CD4-positive, alpha-beta T cell treated with Interleukin-4 for 1 hour (primary cell): Measurements from ENCODE around the gene ARHGEF37.

Experiments
- DNase-seq, 2 donors: peaks; one replicate each; pipeline ENCODE4 v3.0.0-alpha.2; 2020 to 2022

ARHGEF37 gene

DNA sequence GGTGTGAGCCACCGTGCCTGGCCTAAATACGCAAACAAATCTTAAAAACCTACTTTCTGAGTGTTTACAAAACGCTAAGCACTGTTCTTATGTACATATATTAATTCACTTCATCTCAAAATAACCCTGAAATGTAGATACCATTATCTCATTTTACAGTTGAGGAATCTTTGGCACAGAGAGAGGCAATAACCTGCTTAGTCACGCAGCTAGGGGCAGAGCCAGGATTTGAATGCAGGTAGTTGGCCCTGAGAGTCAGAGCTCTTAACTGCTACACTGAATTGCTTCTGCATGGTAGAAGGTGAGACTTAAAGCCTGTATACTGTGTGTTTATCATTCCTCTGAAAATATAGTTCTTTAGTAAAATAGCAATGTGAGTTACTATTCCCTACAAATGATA lies 21.9 kb downstream of the ARHGEF37 start:
- DNase-seq, result no peak

DNA sequence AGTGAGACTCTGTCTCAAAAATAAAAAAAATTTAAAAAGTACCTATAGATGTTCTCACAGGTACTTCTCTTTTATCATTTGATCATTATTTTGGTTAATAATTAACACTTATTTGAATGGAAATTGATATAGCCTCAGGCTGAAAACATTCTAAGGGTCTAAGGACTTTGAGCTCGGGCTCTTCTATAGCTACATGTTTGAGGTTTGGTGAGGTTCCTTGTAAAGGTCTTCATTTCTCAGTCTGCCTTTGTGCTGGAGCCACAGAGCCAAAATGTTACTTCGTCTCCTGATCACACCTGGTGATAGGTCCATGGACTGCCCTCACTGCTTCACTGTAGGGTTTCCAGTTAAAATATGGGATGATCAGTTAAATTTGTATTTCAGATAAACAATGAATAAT lies 22.6 kb downstream of the ARHGEF37 start:
- DNase-seq, result no peak

DNA sequence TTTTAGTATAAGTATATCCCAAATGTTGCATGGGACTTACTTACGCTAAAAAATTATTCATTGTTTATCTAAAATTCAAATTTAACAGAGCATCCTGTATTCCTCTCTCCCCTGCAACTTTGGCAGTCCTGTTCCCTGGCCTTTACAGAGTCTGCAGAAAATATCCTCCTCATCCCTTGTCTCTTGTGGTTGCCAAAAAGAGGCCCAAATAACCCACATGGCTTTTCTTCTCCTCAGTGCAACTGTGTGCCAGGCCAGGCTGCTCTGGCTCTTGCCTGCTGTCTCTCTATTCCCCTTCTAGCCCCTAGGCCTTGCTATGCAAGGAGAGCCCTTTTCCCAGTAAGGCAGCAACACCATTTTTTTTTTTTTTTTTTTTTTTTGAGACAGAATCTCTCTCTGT lies 23.0 kb downstream of the ARHGEF37 start:
- no peak for DNase-seq

DNA sequence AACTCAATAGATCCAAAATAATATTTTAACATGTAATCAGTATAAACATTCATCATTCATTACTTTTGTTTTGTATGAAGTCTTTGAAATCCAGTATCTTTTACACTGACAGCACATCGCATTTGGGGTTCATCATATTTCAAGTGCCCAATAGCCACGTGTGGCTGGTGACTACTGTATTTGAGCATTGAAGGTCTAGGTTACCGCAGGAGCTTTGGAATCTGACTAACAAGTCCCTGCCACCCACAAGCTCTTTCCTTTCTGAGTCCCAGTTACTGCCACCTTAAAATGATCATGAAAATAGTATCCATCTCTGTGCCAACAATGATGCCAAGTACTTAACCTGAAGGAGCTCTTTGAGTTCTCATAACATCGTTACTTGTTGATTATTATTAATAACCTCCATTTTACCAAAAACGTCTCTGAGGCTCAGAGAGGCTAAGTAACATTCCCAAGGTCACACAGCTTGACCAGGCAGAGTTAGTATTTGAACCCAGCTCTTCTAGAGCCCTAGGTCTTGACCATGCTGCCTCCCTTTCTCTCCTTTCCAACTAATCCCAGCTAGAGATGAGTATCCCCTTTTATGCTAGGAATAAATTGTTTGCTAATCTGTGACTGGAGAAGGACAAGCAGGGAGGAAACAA lies 24.2 kb downstream of the ARHGEF37 start:
- DNase-seq, result no peak

DNA sequence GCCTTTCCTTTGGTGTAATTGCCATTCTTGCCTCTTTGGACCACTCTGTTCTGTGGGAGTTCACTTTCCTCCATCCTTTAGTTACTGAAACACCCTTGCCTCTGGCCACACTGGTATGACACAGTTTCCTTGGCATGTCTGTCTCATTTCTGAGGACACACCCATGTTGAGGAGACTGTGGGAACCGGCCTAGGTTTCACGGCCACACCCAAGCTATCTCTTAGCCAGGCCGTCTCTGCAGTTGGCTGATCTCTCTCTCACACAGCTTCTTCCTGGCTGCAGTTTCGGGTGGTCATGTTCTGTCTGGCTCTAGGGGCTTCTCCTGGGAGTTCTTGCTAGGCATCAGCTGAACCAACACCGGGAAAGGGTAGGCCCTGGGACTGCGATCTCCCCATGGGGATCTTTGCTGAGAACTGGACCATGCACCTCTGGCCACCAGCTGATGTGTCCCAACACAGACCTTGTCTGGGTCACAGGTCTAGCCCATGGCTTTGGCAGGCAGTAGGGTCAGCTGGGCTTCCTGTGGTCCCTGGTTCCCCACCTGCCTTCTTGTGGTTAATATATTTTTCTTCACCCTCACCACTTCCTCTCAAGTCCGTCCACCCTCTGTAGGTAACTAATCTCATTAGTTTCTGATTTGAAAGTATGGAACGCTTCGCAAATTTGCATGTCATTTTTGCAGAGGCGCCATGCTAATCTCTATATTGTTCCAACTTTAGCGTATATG lies 24.9 kb downstream of the ARHGEF37 start:
- peak in 1 of 2 donors; percentile 7 for DNase-seq

DNA sequence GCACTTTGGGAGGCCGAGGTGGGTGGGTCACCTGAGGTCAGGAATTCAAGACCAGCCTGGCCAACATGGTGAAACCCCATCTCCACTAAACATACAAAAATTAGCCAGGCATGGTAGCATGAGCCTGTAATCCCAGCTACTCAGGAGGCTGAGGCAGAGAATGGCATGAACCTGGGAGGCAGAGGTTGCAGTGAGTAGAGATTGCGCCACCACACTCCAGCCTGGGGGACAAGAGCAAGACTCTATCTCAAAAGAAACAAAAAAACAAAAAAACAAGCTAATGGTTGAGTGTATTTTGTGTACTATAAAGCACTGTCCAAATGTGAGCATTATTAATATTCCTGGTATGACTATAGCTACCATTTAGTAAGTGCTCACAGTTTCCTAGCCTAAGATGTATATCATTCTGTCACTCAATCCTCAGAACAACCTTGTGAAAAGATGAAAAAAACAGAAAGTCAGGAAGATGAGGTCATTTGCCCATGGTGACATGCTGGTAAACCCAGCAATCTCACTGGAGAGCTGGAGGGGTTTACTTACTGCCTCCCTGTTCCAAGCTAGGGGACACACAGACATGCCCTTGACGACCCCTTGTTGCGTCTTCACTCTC lies 27.7 kb downstream of the ARHGEF37 start:
- no peak for DNase-seq

DNA sequence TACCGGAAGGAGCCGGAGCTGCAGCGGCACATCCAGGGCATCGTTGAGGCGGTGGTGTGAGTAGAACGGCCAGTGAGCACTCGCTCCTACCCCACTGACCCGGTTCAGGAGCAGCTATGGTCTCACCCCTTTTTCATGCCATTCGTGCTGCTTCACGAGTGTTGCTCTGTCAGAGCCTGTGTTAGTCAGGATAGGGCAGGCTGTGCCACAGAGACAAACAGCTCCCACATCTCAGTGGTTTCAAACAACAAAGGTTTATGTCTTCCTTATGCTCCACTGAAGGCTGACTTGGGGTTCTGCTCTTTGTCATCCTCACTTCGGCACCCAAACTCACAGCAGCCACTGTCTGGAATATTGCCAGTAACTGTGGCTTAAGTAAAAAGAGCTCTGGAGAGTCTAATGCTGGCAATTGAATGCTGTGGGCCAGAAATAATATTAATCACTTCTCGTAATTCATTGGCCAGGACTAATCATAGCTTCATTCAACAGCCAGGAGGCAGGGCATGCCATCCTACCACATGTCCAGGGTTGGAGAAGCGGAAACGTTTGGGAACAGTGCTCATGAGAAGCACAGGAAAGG lies 28.4 kb downstream of the ARHGEF37 start:
- no peak for DNase-seq

DNA sequence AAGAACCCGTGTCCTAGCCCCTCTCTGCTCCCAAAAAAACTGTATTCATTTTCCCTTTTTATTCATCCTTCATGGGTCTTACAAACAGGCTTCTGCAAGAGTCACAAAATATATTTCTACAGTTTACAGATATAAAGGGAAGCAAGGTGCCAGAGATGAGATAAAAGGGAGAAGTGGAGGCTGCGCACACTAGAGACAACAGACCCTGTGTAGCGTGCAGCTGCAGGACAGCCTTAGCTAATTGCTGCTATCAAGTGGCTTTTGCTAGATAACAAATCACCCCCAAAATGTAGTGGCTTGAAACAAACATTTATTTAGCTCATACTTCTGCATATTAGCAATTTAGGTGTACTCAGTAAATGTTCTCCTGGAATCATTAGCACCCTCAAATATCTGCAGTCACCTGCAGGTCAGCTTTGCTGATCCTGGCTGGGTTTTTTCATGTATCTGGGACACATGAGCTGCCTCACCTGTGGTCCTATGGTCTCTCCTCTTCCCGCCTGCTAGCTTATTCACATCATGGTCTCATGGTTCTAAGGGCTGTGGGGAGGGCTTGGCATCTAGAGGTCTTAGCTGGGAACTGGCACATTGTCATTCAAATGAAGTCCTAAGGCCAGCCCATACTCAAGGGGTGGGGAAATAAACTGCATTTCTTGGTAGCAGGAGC lies 29.4 kb downstream of the ARHGEF37 start:
- no peak for DNase-seq

DNA sequence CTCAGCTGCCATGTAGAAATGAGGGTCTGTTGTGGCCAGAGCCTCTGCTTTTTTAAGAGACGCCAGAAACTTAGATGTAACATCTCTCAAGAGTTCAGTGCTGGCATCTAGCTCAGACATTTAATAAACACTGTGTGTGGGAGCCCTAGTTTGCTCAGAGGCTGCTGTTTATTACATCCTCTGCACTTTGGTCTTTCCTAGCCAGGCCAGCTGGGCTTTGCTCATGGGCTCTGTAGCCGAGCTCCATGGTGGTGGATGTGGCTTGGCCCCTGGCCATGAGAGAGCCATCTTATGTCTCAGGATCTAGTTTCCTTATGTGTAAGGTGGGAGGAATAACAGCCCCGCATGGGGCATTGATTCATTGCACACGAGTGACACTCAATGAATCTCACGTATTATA lies 30.0 kb downstream of the ARHGEF37 start:
- no peak for DNase-seq

DNA sequence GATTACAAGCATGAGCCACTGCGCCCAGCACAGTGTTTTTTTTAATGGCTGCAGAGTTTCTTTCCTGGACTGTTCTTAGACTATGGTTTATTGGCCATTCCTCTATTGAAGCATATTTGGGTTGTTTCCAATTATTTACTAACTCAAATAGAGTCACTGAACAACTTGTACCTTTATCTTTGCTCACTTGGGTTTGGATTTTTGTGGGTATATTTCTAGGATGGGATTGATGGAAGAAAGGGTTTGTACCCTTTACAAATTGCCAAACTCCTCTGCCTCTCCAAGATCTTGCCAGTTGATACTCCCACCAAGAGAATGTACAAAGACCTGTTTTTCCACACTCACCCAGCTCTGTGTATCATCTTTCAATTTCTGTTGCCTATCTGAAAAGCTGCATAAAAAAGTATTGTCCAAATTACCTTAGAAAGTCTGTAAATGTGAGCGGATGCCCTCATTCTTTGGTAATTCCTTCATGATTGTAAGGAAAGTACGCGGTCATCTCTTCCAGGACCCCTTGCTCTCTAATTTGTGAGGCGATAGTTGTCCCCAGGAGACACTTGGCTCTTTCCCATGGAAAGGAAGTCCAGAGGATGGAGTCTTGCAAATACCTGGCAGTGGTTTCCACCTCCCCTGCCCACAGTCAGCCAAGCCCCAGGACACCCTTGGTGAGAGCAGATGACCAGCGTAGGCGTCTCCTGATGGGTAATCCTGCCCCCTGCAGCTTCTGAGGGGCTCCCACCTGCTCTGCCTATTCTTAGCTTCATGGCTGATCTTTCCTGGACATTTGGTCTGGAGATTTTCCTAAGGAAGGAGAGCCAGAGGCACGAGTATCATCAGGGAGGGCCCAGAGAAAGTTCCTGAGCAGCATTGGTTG lies 33.0 kb downstream of the ARHGEF37 start:
- no peak for DNase-seq

DNA sequence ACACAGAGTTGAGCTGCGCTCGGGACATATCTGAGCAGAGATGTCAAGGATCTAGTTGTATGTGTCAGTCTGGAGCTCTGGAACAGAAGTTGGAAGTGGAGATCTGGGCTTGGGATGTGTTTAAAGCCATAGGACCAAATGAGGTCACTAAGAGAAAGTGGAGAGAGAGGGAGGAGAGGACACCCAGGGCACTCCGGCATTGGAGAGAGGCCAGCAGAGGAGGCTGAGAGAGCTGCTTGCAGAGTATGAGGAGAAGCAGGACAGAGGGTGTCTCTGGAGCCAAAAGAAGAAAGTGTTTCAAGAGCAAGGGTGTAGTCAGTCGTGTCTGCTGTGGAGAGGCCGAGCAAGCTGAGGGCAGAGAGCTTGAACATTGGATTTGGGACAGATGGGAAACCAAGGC lies 34.7 kb downstream of the ARHGEF37 start:
- DNase-seq, result no peak

DNA sequence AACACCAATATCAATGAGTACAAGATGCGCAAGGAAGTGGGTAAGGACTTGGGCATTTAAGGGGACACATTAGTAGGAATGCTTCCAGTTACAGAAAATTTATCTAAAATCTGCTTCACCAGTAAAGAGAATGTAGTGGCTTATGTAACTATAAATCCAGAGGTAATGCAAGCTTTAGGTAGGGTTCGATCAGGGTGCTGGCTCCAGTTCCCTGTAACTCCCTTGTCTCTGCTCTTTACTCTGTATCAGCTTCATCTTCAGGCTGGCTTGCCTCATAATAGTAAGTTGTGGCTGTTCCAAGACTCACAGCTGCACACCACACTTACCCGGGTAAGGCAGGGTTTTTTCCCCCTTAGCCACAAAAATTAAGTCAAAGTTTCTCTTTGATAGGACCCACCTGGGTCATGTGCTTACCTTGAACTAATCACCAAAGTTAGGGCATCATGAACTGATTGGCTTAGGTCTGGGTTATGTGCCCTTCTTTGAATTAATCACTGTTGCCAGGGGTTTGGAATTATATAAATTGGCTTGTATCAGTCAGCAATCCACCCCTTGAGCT lies 35.5 kb downstream of the ARHGEF37 start:
- DNase-seq, result no peak

DNA sequence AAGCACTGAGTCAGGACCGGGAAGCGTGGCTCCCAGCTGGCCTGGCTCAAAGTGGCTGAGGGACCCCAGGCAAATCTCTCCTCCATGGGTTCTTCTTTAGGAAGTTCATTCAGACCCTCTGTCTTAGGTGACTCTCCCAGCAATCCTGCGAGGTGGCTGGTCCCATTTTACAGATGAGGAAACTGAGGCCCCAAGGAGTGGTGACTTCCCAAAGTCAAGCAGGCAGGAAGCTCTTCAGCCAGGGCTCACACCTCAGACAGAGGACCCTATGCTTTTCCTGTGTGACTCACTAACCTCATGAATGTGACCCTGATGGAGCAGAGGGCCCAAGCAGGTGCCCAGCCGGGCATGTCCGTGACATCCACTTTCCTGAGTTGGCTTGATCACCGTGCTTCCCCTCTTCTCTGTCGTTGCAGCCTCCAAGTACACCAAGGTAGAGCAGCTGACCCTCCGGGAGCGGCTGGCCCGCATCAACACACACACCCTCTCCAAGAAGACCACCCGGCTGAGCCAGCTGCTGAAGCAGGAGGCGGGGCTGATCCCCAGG lies 36.5 kb downstream of the ARHGEF37 start:
- no peak for DNase-seq

DNA sequence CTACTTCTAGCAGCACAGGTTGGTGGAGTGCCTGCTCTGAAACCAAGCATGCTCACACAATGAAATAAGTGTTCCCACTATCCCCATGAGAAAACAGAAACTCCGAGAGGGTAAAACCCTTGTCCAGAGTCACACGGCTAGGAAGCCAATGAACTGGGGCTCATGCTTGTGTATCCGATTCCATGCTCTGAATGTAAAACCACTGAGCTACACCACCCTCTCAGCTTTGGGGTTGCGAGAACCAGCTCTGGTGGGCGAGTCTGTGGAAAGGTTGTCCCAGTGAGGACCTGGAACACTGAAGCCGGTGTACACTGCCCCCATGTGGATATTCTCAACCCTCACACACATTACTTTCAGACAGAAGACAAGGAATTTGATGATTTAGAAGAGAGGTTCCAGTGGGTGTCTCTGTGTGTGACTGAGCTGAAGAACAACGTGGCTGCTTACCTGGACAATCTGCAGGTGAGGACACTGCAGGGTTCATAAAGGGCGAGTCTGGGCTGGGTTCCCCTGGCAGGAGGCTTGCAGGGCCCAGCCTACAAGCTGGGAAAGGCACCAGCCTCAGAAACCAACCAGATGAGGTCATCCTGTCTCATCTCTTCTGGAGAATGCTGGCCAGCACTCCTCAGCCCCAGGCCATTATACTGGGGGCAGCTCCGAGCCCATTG lies 37.4 kb downstream of the ARHGEF37 start:
- DNase-seq, result peak in 1 of 2 donors; percentile 13

DNA sequence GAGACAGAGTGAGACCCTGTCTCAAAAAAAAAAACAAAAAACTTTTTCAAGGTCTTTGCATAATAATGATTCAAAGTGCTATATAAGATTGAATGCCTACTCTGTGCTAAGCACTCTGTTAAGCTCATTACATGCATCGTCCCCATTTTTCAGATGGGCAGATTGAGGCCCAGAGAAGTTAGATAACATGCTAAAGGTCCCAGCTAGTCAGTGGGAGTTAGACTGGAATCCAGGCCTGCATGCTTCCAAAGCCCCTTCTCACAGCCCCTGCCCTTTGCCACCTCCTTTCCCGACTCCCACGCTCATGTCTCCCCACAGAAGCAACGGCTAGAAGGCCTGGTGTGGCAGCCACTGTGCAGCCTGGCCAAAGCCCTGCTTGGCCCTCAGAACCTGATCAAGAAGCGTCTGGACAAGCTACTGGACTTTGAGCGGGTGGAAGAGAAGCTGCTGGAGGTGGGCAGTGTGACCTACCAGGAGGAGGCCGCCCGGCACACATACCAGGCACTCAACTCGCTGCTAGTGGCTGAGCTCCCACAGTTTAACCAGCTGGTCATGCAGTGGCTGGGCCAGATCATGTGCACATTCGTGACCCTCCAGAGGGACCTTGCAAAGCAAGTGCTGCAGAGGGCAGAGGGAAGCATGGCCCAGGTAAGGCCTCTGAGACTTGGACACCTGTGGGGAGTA lies 40.3 kb downstream of the ARHGEF37 start:
- DNase-seq, result no peak

DNA sequence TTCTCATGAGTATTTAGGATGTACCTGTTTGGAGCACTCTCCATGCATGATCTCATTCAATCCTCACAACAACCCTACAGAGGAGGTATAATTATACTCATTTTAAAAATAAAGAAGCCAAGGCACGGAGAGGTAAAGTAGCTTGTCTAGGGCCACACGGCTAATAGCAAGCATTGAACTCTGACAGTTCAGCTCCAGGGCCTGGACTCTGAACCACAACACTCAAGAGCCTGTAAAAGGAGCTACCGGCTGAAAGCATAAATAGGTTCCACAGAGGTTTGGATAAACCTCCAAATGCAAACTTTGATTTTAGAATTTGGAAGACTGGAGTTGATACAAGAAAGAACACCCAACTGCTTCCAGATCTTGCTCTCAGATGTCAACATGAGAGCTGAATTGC lies 41.2 kb downstream of the ARHGEF37 start:
- DNase-seq, result no peak

DNA sequence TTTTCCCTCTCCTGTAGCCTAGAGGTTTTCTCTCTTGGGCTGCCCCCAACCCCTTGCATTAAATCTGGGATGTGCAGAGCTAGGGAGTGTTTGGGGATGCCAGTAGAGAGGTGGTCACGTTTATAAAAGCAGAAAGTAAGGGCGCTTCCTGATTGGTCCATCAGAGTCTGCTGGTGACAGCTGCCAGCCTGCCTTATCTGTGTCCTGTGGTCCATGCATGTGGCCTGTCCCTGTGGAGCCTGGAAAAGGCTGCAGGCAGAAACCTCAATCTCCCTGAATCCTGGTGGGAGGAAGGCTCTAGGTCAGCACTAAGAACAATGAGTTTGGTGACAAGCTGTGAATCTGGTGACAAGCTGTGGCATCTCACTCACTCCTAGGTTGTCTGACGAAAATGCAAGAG lies 42.2 kb downstream of the ARHGEF37 start:
- DNase-seq, result no peak

DNA sequence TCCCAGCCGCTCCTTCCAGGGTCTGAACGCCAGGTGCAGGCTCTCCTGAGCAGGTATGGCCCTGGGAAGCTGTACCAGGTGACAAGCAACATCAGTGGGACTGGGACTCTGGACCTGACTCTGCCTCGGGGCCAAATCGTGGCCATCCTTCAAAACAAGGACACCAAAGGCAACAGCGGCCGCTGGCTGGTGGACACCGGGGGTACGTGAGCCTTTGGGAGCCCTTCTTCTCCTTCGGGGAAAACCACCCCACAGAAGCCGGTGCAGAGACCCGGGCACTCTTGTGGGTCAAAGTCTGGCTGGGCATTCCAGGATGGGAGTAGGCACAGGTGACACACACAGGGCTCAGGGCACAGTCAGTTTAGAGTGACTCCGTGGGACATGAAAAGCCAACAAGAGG lies 45.8 kb downstream of the ARHGEF37 start:
- no peak for DNase-seq

DNA sequence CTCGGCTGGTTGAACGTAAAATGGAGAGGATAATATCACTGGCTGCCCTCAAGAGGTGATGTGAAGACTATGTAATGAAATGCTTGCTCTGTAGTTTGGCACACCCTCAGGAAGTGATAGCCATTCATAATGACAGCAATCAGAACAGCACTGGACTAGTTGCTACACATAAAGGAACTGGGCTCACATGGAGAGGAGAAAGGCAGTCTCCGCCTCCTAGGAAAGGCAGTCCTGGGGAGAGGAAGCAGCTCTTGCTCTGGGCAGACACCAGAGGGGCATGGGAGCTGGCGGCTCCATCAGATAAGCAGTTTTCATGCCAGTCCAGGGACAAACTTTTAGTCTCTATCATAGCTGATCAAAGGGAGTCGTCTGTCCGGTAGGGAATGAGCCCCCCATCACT lies 46.9 kb downstream of the ARHGEF37 start:
- DNase-seq, result no peak

DNA sequence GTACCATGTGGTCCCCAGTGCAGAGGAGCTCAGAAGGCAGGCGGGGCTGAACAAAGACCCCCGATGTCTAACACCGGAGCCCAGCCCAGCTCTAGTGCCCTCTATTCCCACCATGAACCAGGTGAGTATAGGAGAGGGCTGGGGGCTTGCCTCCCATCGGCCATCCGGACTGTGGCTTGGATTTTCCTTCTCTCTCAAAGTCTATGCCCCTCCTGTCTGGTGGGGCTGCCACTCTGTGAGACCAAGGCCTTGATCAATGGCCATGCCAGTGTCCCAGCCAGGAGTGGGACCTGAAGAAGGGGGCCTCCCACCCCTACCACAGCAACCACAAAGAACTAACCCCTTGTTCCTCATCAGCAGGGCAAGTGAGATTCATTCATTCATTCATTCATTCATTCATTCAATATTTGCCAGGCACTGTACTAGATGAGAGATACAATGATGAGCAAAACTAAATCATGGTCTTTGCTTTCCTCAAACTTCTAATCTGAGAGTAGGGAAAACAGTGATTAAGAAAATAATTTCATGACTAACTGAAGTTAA lies 47.6 kb downstream of the ARHGEF37 start:
- DNase-seq, result no peak
